ENCODE data around the gene PARD3B.

PARD3B gene

DNA sequence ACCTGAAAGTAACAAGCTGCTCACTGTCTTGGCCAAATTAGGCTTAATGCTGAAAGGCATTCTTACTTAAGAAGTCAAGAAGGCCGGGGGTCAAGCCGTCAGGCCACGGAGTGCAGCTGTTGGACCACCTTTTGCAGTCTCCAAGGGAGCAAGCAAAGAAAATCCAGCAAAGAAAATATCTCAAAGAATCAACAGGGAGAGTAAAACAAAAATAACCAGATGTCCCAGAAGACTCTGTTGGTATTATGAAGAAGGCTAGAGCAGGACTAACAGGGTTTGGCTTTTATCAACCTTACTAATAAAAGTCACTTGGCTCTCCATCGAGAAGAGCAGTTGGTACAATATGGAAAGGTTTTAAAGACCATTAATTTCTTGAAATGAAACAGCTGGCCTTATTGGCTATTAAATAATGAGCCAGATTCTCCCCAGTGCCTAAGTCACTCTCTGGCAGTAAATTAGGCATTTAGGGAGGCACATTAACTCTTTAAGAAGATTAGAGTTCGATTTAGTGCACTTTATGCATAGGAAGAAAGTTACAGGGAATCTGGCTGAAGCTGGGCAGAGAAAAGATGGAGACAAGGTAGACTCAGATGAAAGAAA is 1026.2 kb downstream of the PARD3B start:
- no peak overlapping the region for H3K4me3 ChIP-seq (ENCODE audit: low read depth, low read length)
- no peaks in the 10 kb centered on the region for H3K27me3 ChIP-seq (replicated peaks)
- DNase-seq: no peak
- TF ChIP-seq, protein P1, sequence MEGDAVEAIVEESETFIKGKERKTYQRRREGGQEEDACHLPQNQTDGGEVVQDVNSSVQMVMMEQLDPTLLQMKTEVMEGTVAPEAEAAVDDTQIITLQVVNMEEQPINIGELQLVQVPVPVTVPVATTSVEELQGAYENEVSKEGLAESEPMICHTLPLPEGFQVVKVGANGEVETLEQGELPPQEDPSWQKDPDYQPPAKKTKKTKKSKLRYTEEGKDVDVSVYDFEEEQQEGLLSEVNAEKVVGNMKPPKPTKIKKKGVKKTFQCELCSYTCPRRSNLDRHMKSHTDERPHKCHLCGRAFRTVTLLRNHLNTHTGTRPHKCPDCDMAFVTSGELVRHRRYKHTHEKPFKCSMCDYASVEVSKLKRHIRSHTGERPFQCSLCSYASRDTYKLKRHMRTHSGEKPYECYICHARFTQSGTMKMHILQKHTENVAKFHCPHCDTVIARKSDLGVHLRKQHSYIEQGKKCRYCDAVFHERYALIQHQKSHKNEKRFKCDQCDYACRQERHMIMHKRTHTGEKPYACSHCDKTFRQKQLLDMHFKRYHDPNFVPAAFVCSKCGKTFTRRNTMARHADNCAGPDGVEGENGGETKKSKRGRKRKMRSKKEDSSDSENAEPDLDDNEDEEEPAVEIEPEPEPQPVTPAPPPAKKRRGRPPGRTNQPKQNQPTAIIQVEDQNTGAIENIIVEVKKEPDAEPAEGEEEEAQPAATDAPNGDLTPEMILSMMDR (IDR thresholded peaks at IDR 0.05; ENCODE audit: low read depth, low read length, missing control alignments): no peak
- H3K36me3 ChIP-seq (replicated peaks): no peaks in the 10 kb centered on the region
- H3K27ac ChIP-seq: no peak overlapping the region
- in situ Hi-C loops (cut with HindIII; ENCODE audit: low pct_ligation_motif_present, low sequenced_read_pairs): no loop called here

GRCh38 chr2:205574001-205574400 is 1028.7 kb downstream of the PARD3B start:
- in situ Hi-C loops (cut with HindIII; ENCODE audit: low pct_ligation_motif_present, low sequenced_read_pairs): no loop called here
- TF ChIP-seq, protein P1 (IDR thresholded peaks at IDR 0.05; ENCODE audit: low read depth, low read length, missing control alignments): no peak
- Histone ChIP-seq H3K27me3 (replicated peaks) (no peaks in the 10 kb centered on the region), H3K4me3 (ENCODE audit: low read depth, low read length) (no peak overlapping the region), H3K36me3 (replicated peaks) (no peaks in the 10 kb centered on the region), H3K27ac (no peak overlapping the region)
- no peak for DNase-seq

DNA sequence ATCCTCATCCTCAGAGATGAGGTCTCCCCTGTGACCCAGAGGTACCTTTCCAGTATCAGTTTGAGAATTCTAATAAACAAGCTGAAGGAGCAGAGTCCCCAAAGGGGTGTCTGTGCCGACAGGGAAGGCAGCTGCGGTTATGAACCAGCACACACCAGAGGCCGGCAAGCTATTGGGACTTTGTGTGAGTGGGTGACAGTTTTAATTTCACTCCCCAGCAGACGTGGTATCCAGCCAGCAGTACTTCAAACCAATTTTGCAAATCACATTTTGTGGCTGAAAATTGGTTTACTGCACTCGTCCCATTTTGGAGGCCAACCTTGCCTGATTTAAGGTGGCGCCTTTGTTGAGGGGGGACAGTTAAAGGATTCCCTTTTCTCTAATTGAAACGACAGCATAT is 1034.1 kb downstream of the PARD3B start:
- DNase-seq: no peak
- no peak overlapping the region for H3K4me3 ChIP-seq (ENCODE audit: low read depth, low read length)
- in situ Hi-C loops (cut with HindIII; ENCODE audit: low pct_ligation_motif_present, low sequenced_read_pairs): no loop called here
- TF ChIP-seq, protein P1 (IDR thresholded peaks at IDR 0.05; ENCODE audit: low read depth, low read length, missing control alignments): no peak
- no peak overlapping the region for H3K27ac ChIP-seq
- no peaks in the 10 kb centered on the region for H3K27me3 ChIP-seq (replicated peaks)
- H3K36me3 ChIP-seq (replicated peaks): no peaks in the 10 kb centered on the region

DNA sequence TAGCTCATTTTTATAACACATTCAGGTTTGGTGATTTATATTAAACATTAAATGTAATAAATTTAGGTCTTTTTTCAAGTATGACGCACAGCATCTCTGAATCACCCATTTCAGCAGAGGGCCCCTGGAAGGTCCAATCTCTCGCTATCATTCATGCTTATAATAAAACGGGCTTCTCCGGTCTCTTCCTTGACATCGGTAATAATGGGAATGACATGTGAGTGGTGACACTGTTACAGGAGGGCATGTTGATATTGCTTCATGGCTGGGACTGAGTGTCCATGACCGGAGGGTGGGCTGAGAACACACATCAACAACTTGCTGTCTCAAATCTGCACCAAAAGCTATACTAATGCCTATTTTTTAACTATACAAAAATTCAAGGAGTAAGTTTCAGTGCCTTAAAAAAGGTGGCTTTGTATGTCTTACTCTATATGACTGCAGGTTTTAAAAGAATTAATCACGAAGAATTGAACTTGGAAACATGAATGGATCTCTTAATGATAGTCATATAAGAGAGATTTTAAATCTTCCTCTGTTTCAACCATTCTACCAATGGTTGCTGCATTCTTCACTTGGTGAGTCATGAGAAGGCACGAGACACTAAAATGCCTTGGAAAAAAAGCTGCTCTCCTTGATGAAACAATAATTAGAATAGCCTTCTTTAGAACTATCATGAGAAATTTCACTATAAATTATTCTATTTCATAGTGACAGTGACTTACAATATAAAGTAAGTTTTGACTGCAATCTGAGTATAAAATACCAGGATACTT is 1035.1 kb downstream of the PARD3B start:
- DNase-seq: peak; percentile 19
- H3K36me3 ChIP-seq (replicated peaks): no peaks in the 10 kb centered on the region
- H3K4me3 ChIP-seq (ENCODE audit: low read depth, low read length): no peak overlapping the region
- H3K27me3 ChIP-seq (replicated peaks): no peaks in the 10 kb centered on the region
- TF ChIP-seq, protein P1 (IDR thresholded peaks at IDR 0.05; ENCODE audit: low read depth, low read length, missing control alignments): no peak
- in situ Hi-C loops (cut with HindIII; ENCODE audit: low pct_ligation_motif_present, low sequenced_read_pairs): no loop called here
- no peak overlapping the region for H3K27ac ChIP-seq

- Histone ChIP-seq H3K27me3 (replicated peaks) (no peaks in the 10 kb centered on the region), H3K36me3 (replicated peaks) (no peaks in the 10 kb centered on the region), H3K27ac (no peak overlapping the region), H3K4me3 (ENCODE audit: low read depth, low read length) (no peak overlapping the region)
- TF ChIP-seq, protein P1 (IDR thresholded peaks at IDR 0.05; ENCODE audit: low read depth, low read length, missing control alignments): no peak
- in situ Hi-C loops (cut with HindIII; ENCODE audit: low pct_ligation_motif_present, low sequenced_read_pairs): no loop called here
- DNase-seq: no peak
These were observed 1037.1 kb downstream of the PARD3B start for GRCh38 chr2:205582366-205582765.

All from brain microvascular endothelial cell (primary cell).